ENCODE data around the gene RASGRF1. TPM values are rescaled to one million over a fixed set of nuclear protein-coding genes. Genes with fewer than 3 reads are reported as not detected.

The RASGRF1 gene
- total and polyA plus RNA-seq, 2 donors (not counting 1 experiment from before 2014, with no cell fraction given): 1.0 to 9.4 TPM

DNA sequence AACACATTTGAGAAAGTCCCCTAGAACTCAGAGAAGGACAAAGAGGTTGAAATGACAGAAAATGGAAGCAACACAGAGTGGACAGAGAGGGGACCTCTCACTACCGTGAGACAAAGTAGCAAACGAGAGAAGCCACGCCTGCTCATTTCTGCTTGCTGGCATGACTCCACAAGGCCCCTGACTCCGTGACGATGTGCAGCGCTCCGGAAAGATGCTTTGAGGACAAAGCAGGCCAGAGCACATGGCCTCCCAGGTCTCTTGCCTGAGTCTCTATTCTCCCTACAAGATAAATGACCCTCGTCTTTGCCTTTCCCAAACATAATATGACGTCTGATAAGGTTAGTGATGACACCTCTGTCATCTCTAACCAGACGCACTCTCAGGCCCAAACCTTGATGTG is 81.9 kb downstream of the RASGRF1 start:
- H3K9me3 ChIP-seq (ENCODE audit: control extremely low read depth in 1 of 3, control insufficient read depth in 2 of 3, insufficient read depth in 1 of 3, low read length in 2 of 3): no peaks in the 10 kb centered on the region
- TF ChIP-seq, protein P1, sequence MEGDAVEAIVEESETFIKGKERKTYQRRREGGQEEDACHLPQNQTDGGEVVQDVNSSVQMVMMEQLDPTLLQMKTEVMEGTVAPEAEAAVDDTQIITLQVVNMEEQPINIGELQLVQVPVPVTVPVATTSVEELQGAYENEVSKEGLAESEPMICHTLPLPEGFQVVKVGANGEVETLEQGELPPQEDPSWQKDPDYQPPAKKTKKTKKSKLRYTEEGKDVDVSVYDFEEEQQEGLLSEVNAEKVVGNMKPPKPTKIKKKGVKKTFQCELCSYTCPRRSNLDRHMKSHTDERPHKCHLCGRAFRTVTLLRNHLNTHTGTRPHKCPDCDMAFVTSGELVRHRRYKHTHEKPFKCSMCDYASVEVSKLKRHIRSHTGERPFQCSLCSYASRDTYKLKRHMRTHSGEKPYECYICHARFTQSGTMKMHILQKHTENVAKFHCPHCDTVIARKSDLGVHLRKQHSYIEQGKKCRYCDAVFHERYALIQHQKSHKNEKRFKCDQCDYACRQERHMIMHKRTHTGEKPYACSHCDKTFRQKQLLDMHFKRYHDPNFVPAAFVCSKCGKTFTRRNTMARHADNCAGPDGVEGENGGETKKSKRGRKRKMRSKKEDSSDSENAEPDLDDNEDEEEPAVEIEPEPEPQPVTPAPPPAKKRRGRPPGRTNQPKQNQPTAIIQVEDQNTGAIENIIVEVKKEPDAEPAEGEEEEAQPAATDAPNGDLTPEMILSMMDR (IDR thresholded peaks at IDR 0.05): no peak
- TF ChIP-seq EZH2 (IDR thresholded peaks at IDR 0.05; ENCODE audit: borderline replicate concordance, insufficient read depth, low read depth, low read length, poor library complexity, severe bottlenecking): no peak
- H3K4me1 ChIP-seq (ENCODE audit: control insufficient read depth in 2 of 2, insufficient read depth in 2 of 2, low read length in 2 of 2): peaks cover 35 to 52% of the 10 kb centered on the region in 2 donors
- no peak overlapping the region for H2AFZ ChIP-seq (ENCODE audit: insufficient read depth, low read depth, low read length, poor library complexity, severe bottlenecking)
- Mint-ChIP-seq H3K27ac (no peak overlapping the region), H3K4me1 (peaks cover 50% of the 10 kb centered on the region), H3K27me3 (no peaks in the 10 kb centered on the region), H3K9me3 (ENCODE audit: insufficient read depth) (no peaks in the 10 kb centered on the region), H3K4me3 (no peak overlapping the region)
- no peak for DNase-seq
- intact Hi-C loops (cut with micrococcal nuclease): no loop called here
- no peaks in the 10 kb centered on the region for H3K27me3 ChIP-seq (replicated peaks in 1 of 4; ENCODE audit: control extremely low read depth in 1 of 4, control insufficient read depth in 3 of 4, insufficient read depth in 4 of 4, low read length in 3 of 4)
- peak overlapping the region; percentile 49 for H3K4me2 ChIP-seq (replicated peaks; ENCODE audit: low read depth, low read length, poor library complexity, severe bottlenecking)
- no peak overlapping the region for H3K9ac ChIP-seq (ENCODE audit: low read length)
- 94% methylated on average over 7 of the region's 10 CpGs for WGBS (ENCODE audit: insufficient coverage)
- H3K36me3 ChIP-seq (replicated peaks in 1 of 2; ENCODE audit: control extremely low read depth in 1 of 2, control insufficient read depth in 1 of 2, extremely low read depth in 1 of 2, insufficient read depth in 2 of 2, low read length in 1 of 2): no peaks in the 10 kb centered on the region
- no peaks in the 10 kb centered on the region for H4K20me1 ChIP-seq (ENCODE audit: control insufficient read depth, insufficient read depth, low read length, poor library complexity, severe bottlenecking)
- H3K4me3 ChIP-seq (ENCODE audit: control extremely low read depth in 1 of 5, extremely low read depth in 1 of 5, insufficient read depth in 1 of 5, low read depth in 2 of 5, low read length in 4 of 5): no peak overlapping the region
- H3K27ac ChIP-seq (ENCODE audit: low read length in 2 of 2): no peak overlapping the region
- CTCF ChIA-PET: no interaction called here
- no peak for ATAC-seq (ENCODE audit: low read depth)
- POLR2A ChIA-PET: no interaction called here
- no peaks in the 10 kb centered on the region for H3K79me2 ChIP-seq (ENCODE audit: control insufficient read depth, insufficient read depth, low read length)

DNA sequence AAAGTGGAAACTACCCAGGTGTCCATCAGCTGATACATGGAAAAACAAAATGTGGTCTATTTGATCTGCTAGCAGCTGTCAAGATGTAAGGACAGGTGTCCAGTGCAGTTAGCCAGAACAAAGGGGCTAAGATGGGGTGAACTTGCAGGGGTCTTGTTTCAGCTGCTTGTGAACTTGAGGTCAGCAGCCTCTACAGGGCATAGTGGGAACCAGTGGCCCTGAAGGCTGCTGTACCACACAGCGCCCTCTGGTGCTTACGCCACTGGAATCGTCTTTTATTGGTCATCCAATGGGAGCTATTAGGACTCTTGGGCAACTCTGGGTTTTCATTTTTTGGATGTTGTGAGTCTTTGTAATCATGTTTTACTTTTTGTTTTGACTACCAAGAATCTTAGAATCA is 83.5 kb downstream of the RASGRF1 start:
- H3K9ac ChIP-seq (ENCODE audit: low read length): no peak overlapping the region
- H3K79me2 ChIP-seq (ENCODE audit: control insufficient read depth, insufficient read depth, low read length): no peaks in the 10 kb centered on the region
- H3K27ac ChIP-seq (ENCODE audit: low read length in 2 of 2): no peak overlapping the region
- no peaks in the 10 kb centered on the region for H3K9me3 Mint-ChIP-seq (ENCODE audit: insufficient read depth)
- H3K36me3 ChIP-seq (replicated peaks in 1 of 2; ENCODE audit: control extremely low read depth in 1 of 2, control insufficient read depth in 1 of 2, extremely low read depth in 1 of 2, insufficient read depth in 2 of 2, low read length in 1 of 2): no peaks in the 10 kb centered on the region
- no peak overlapping the region for H2AFZ ChIP-seq (ENCODE audit: insufficient read depth, low read depth, low read length, poor library complexity, severe bottlenecking)
- peaks cover 57% of the 10 kb centered on the region for H3K4me1 Mint-ChIP-seq
- intact Hi-C loops (cut with micrococcal nuclease): loop anchor here (1.0 kb wide), 1 partner anchor 98 kb away; no protein-coding TSS in a partner anchor
- H3K9me3 ChIP-seq (ENCODE audit: control extremely low read depth in 1 of 3, control insufficient read depth in 2 of 3, insufficient read depth in 1 of 3, low read length in 2 of 3): no peaks in the 10 kb centered on the region
- ATAC-seq (ENCODE audit: low read depth): no peak
- H3K4me2 ChIP-seq (replicated peaks; ENCODE audit: low read depth, low read length, poor library complexity, severe bottlenecking): no peak overlapping the region
- WGBS (ENCODE audit: insufficient coverage): 39% methylated on average over 2 of the region's 3 CpGs
- no peak for TF ChIP-seq EZH2 (IDR thresholded peaks at IDR 0.05; ENCODE audit: borderline replicate concordance, insufficient read depth, low read depth, low read length, poor library complexity, severe bottlenecking)
- TF ChIP-seq, protein P1 (IDR thresholded peaks at IDR 0.05): peak; percentile 46
- H3K27me3 ChIP-seq (replicated peaks in 1 of 4; ENCODE audit: control extremely low read depth in 1 of 4, control insufficient read depth in 3 of 4, insufficient read depth in 4 of 4, low read length in 3 of 4): no peaks in the 10 kb centered on the region
- H3K27ac Mint-ChIP-seq: peak overlapping the region; percentile 62
- H3K4me1 ChIP-seq (ENCODE audit: control insufficient read depth in 2 of 2, insufficient read depth in 2 of 2, low read length in 2 of 2): peaks cover 36 to 57% of the 10 kb centered on the region in 2 donors
- H3K4me3 Mint-ChIP-seq: no peak overlapping the region
- peak; percentile 57 for DNase-seq
- no peaks in the 10 kb centered on the region for H3K27me3 Mint-ChIP-seq
- no peaks in the 10 kb centered on the region for H4K20me1 ChIP-seq (ENCODE audit: control insufficient read depth, insufficient read depth, low read length, poor library complexity, severe bottlenecking)
- ChIA-PET CTCF (interaction anchor here (0.7 to 3.2 kb wide), 24 partner anchors 9 to 1856 kb away, joined by 3 to 43 read pairs (median 4); partner anchors contain the start of gene CTSH), POLR2A (interaction anchor here (0.9 kb wide), 1 partner anchor 8 kb away, joined by 3 read pairs; no protein-coding TSS in a partner anchor)
- no peak overlapping the region for H3K4me3 ChIP-seq (ENCODE audit: control extremely low read depth in 1 of 5, extremely low read depth in 1 of 5, insufficient read depth in 1 of 5, low read depth in 2 of 5, low read length in 4 of 5)

Measured in B cell (primary cell).